Kidney epithelial cell (primary cell): ENCODE data around the gene ELFN2. TPM values are rescaled to one million over a fixed set of nuclear protein-coding genes. Genes with fewer than 3 reads are reported as not detected.

Source experiments
- DNase-seq: peaks from one replicate; pipeline ENCODE4 v3.0.0-alpha.2; 2010; ENCODE audit warnings: low read depth
- H3K27me3 ChIP-seq: 2 replicates; pipeline ENCODE4 v1.6.0; 2011; ENCODE audit warnings: low read length; ENCODE audit not compliant: control insufficient read depth, insufficient read depth
- H3K36me3 ChIP-seq: 2 replicates; pipeline ENCODE4 v1.5.1; 2011; ENCODE audit warnings: low read length; ENCODE audit not compliant: control insufficient read depth, insufficient read depth
- H3K4me3 ChIP-seq: 2 replicates; pipeline ENCODE4 v1.5.1; 2011; ENCODE audit warnings: low read depth, mild to moderate bottlenecking, control low read depth, low read length
- total RNA-seq: library from RNA; depleted of rRNA; stranded (reverse); fragments of >200 nt; gene quantifications from 2 replicates; pipeline ENCODE4 v1.2.3, GENCODE V29; 2015
- TF ChIP-seq, protein P1 (sequence below): IDR thresholded peaks from 2 replicates; pipeline ENCODE4 v1.5.1; 2011; ENCODE audit warnings: mild to moderate bottlenecking, moderate library complexity, low read length, control low read depth, inconsistent platforms; ENCODE audit not compliant: insufficient read depth, poor library complexity, severe bottlenecking

The ELFN2 gene
- total RNA-seq, 1 donor from 2014 or later: 0.96 TPM

- no peak overlapping the region for H3K4me3 ChIP-seq
- no peaks in the 10 kb centered on the region for H3K36me3 ChIP-seq
- no peak for DNase-seq
- TF ChIP-seq, protein P1, sequence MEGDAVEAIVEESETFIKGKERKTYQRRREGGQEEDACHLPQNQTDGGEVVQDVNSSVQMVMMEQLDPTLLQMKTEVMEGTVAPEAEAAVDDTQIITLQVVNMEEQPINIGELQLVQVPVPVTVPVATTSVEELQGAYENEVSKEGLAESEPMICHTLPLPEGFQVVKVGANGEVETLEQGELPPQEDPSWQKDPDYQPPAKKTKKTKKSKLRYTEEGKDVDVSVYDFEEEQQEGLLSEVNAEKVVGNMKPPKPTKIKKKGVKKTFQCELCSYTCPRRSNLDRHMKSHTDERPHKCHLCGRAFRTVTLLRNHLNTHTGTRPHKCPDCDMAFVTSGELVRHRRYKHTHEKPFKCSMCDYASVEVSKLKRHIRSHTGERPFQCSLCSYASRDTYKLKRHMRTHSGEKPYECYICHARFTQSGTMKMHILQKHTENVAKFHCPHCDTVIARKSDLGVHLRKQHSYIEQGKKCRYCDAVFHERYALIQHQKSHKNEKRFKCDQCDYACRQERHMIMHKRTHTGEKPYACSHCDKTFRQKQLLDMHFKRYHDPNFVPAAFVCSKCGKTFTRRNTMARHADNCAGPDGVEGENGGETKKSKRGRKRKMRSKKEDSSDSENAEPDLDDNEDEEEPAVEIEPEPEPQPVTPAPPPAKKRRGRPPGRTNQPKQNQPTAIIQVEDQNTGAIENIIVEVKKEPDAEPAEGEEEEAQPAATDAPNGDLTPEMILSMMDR: no peak
- H3K27me3 ChIP-seq: peaks cover 6% of the 10 kb centered on the region
Measured at GRCh38 chr22:37462983-37463382, 35.7 kb upstream of the ELFN2 start.

DNA sequence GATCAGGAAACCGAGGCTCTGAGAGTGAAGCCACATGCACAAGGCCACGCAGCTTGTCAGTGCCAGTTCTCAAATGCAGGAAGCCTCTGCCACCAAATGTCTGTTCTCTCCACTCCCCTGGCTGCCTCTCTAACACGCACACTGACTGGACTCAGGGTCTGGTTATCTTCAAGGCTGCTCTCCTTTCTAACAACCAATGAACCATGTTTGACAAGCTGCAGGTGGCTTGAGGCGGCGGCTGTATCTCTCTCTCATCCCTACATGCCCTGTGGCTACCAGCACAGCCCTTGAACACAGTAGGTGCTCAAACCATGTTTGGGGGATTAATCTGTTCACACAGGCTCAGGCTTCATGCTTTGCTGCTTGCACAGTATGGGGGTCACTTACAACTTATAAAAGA is 35.2 kb upstream of the ELFN2 start:
- TF ChIP-seq, protein P1: no peak
- H3K27me3 ChIP-seq: peaks cover 6% of the 10 kb centered on the region
- H3K36me3 ChIP-seq: no peaks in the 10 kb centered on the region
- DNase-seq: no peak
- H3K4me3 ChIP-seq: no peak overlapping the region

GRCh38 chr22:37461961-37462360 is 34.7 kb upstream of the ELFN2 start:
- Histone ChIP-seq H3K36me3 (no peaks in the 10 kb centered on the region), H3K4me3 (no peak overlapping the region), H3K27me3 (peaks cover 6% of the 10 kb centered on the region)
- DNase-seq: no peak
- TF ChIP-seq, protein P1: no peak

GRCh38 chr22:37460684-37461083 is 33.4 kb upstream of the ELFN2 start:
- Histone ChIP-seq H3K36me3 (no peaks in the 10 kb centered on the region), H3K4me3 (no peak overlapping the region), H3K27me3 (peaks cover 6% of the 10 kb centered on the region)
- DNase-seq: no peak
- TF ChIP-seq, protein P1: no peak

GRCh38 chr22:37459206-37459605 is 31.9 kb upstream of the ELFN2 start:
- Histone ChIP-seq H3K36me3 (no peaks in the 10 kb centered on the region), H3K4me3 (no peak overlapping the region), H3K27me3 (peaks cover 6% of the 10 kb centered on the region)
- TF ChIP-seq, protein P1: no peak
- no peak for DNase-seq

DNA sequence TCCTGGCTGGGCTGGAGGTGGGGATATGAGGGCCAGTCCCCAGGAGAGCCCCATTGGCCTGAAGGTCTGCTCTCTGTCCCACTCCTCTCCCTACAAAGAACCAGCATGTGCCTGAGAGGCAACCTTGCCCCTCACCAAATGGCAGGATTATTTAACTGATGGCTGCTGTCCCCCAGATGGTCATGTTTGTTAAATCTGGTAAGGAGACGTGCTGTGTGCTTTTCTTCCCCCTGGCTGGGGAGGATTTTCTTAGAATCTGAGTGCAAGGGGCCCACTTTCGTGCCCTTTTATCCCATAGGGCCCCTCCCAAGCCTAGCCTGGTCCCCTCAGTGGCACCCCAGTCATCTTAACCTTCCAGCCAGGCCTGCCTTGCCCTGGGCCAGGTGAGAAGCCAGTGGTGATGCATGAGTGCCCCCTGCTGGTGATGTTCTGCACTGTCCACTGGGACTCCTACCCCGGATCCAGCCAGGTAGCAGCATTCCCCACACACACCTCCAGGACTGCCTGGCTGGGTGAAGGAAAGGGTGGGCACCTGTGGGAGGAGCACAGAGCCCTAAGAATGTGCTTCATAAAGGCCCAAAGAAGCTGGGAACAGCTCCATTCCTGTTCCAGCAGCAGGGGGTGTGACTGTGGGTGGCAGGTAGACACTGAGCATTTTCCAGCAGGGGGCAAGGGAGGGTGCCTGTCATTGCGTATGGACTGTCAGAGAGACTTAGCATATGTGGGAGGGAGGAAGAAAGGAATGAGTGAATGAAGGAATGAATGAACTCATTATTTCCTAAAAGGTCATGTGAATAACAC is 30.0 kb upstream of the ELFN2 start:
- TF ChIP-seq, protein P1: peak; percentile 96
- no peak for DNase-seq
- no peak overlapping the region for H3K4me3 ChIP-seq
- no peaks in the 10 kb centered on the region for H3K36me3 ChIP-seq
- H3K27me3 ChIP-seq: peaks cover 4% of the 10 kb centered on the region
